Trophoblast cell (in vitro differentiated cells and primary cell): ENCODE data around the gene NUDT9. TPM values are rescaled to one million over a fixed set of nuclear protein-coding genes. Genes with fewer than 3 reads are reported as not detected.

Source experiments
- DNase-seq, 2 donors: peaks; one replicate each; pipeline ENCODE4 v3.0.0-alpha.2; 2016
- H2AFZ ChIP-seq: 2 replicates; pipeline ENCODE4 v1.6.1; 2013; ENCODE audit warnings: low read length, moderate library complexity, mild to moderate bottlenecking; ENCODE audit not compliant: insufficient read depth, poor library complexity
- H2AK5ac ChIP-seq: 2 replicates; pipeline ENCODE4 v1.6.1; 2013; ENCODE audit warnings: mild to moderate bottlenecking, low read length
- H2BK120ac ChIP-seq: 2 replicates; pipeline ENCODE4 v1.6.1; 2013; ENCODE audit warnings: low read length, mild to moderate bottlenecking, moderate library complexity; ENCODE audit not compliant: insufficient read depth, poor library complexity
- H2BK12ac ChIP-seq: 2 replicates; pipeline ENCODE4 v1.6.1; 2013; ENCODE audit warnings: mild to moderate bottlenecking, low read length, moderate library complexity
- H2BK5ac ChIP-seq: 2 replicates; pipeline ENCODE4 v1.6.1; 2013; ENCODE audit warnings: low read length, low read depth, moderate library complexity, mild to moderate bottlenecking; ENCODE audit not compliant: poor library complexity
- H3K14ac ChIP-seq: 2 replicates; pipeline ENCODE4 v1.6.1; 2013; ENCODE audit warnings: mild to moderate bottlenecking, low read length
- H3K18ac ChIP-seq: 2 replicates; pipeline ENCODE4 v1.6.1; 2013; ENCODE audit warnings: mild to moderate bottlenecking, low read length
- H3K23ac ChIP-seq: 2 replicates; pipeline ENCODE4 v1.6.1; 2013; ENCODE audit warnings: low read length
- H3K27ac ChIP-seq: 2 replicates; pipeline ENCODE4 v1.5.1; 2013; ENCODE audit warnings: low read depth, mild to moderate bottlenecking, inconsistent platforms, low read length, moderate library complexity
- H3K27me3 ChIP-seq: 2 replicates; pipeline ENCODE4 v1.6.1; 2013; ENCODE audit warnings: inconsistent platforms, mild to moderate bottlenecking, low read length, moderate library complexity; ENCODE audit not compliant: insufficient read depth
- H3K36me3 ChIP-seq, 2 experiments: 1 replicate in 1 of 2; 2 replicates in 1 of 2; pipeline ENCODE4 v1.6.1; 2013; ENCODE audit warnings: low read length in 2 of 2, mild to moderate bottlenecking in 2 of 2, moderate library complexity in 1 of 2; ENCODE audit not compliant: insufficient read depth in 2 of 2, control insufficient read depth in 1 of 2
- H3K4ac ChIP-seq: 2 replicates; pipeline ENCODE4 v1.6.1; 2013; ENCODE audit warnings: low read depth, mild to moderate bottlenecking, low read length, moderate library complexity
- H3K4me1 ChIP-seq, 2 experiments: 1 replicate in 1 of 2; 2 replicates in 1 of 2; pipeline ENCODE4 v1.6.1; 2013; ENCODE audit warnings: low read length in 2 of 2, mild to moderate bottlenecking in 2 of 2, moderate library complexity in 1 of 2; ENCODE audit not compliant: insufficient read depth in 2 of 2, control insufficient read depth in 1 of 2
- H3K4me2 ChIP-seq: 2 replicates; pipeline ENCODE4 v1.6.1; 2013; ENCODE audit warnings: inconsistent platforms, mild to moderate bottlenecking, low read length, moderate library complexity
- H3K4me3 ChIP-seq: 2 replicates; pipeline ENCODE4 v1.5.1; 2013; ENCODE audit warnings: mild to moderate bottlenecking, low read depth, low read length, inconsistent platforms
- H3K79me1 ChIP-seq: one replicate; pipeline ENCODE4 v1.6.1; 2013; ENCODE audit warnings: low read length
- H3K79me2 ChIP-seq: 2 replicates; pipeline ENCODE4 v1.6.1; 2013; ENCODE audit warnings: low read length, mild to moderate bottlenecking; ENCODE audit not compliant: control insufficient read depth, insufficient read depth, poor library complexity
- H3K9ac ChIP-seq: 2 replicates; pipeline ENCODE4 v1.6.1; 2013; ENCODE audit warnings: mild to moderate bottlenecking, low read length
- H3K9me3 ChIP-seq: 2 replicates; pipeline ENCODE4 v1.6.1; 2013; ENCODE audit warnings: low read depth, mild to moderate bottlenecking, control low read depth, inconsistent platforms, low read length; ENCODE audit not compliant: insufficient read depth
- H4K12ac ChIP-seq: 2 replicates; pipeline ENCODE4 v1.6.1; 2013; ENCODE audit warnings: low read depth, mild to moderate bottlenecking, low read length, moderate library complexity
- H4K8ac ChIP-seq: 2 replicates; pipeline ENCODE4 v1.6.1; 2013; ENCODE audit warnings: low read depth, mild to moderate bottlenecking, low read length, moderate library complexity
- H4K91ac ChIP-seq: one replicate; pipeline ENCODE4 v1.6.1; 2013; ENCODE audit warnings: low read depth, mild to moderate bottlenecking, low read length, moderate library complexity
- WGBS: extraction: QIAGEN DNeasy Blood & Tissue Kit; methylation state at CpG from one replicate; pipeline ENCODE4 v1.1.7; 2013; ENCODE audit warnings: missing lambda C conversion rate; ENCODE audit not compliant: insufficient read length, insufficient coverage; ENCODE audit errors: extremely low coverage; 5-methylcytosine and 5-hydroxymethylcytosine counted together
- polyA plus RNA-seq: library from polyadenylated mRNA; stranded (reverse); fragments of 200-250 nt; gene quantifications from 2 replicates; pipeline ENCODE4 v1.2.3, GENCODE V29; 2013

Gene NUDT9
- polyA plus RNA-seq, result 20.2 and 20.8 TPM in 2 replicates

- Histone ChIP-seq H3K79me2 (peaks cover 6% of the 10 kb centered on the region), H3K14ac (peak within 1 kb of the TSS; percentile 86), H2AK5ac (peak within 1 kb of the TSS; percentile 24), H3K4me2 (peak within 1 kb of the TSS; percentile 65), H3K18ac (peak within 1 kb of the TSS; percentile 91), H3K9ac (peak within 1 kb of the TSS; percentile 96), H3K23ac (no peak within 1 kb of the TSS), H3K79me1 (peaks cover 10% of the 10 kb centered on the region), H4K8ac (peak within 1 kb of the TSS; percentile 99), H3K36me3 (no peaks in the 10 kb centered on the region), H3K27me3 (no peaks in the 10 kb centered on the region), H3K4me1 (peaks cover 12 to 13% of the 10 kb centered on the region in 2 experiments), H3K4me3 (peak within 1 kb of the TSS; percentile 89), H4K12ac (peak within 1 kb of the TSS; percentile 92), H2BK12ac (no peak within 1 kb of the TSS), H2BK5ac (peak within 1 kb of the TSS; percentile 83), H3K27ac (peak within 1 kb of the TSS; percentile 89), H3K9me3 (no peaks in the 10 kb centered on the region), H2AFZ (peak within 1 kb of the TSS; percentile 74), H3K4ac (peak within 1 kb of the TSS; percentile 56), H2BK120ac (peak within 1 kb of the TSS; percentile 77), H4K91ac (peak within 1 kb of the TSS; percentile 79)
- no CpG with 5 or more reads among the region's 58 CpGs for WGBS
- peak; percentile 93 to 97 for DNase-seq
Observed at GRCh38 chr4:87422104-87423052, at the start of gene NUDT9. Gene NUDT9 (plus strand): TSS chr4:87422573. CDS start chr4:87422906, 333 bp downstream.

- Histone ChIP-seq H3K27me3 (no peaks in the 10 kb centered on the region), H3K4me2 (no peak overlapping the region), H3K4ac (no peak overlapping the region), H2BK5ac (no peak overlapping the region), H3K4me3 (no peak overlapping the region), H3K9ac (no peak overlapping the region), H3K79me1 (no peaks in the 10 kb centered on the region), H3K14ac (no peak overlapping the region), H3K9me3 (no peaks in the 10 kb centered on the region), H2BK120ac (no peak overlapping the region), H3K23ac (no peak overlapping the region), H4K12ac (no peak overlapping the region), H3K18ac (no peak overlapping the region), H2AK5ac (no peak overlapping the region), H2AFZ (no peak overlapping the region), H3K79me2 (no peaks in the 10 kb centered on the region), H4K8ac (no peak overlapping the region), H4K91ac (no peak overlapping the region), H3K36me3 (peaks cover 6 to 10% of the 10 kb centered on the region in 2 experiments), H2BK12ac (no peak overlapping the region), H3K27ac (no peak overlapping the region), H3K4me1 (no peaks in the 10 kb centered on the region)
- peak in 1 of 2 donors; percentile 60 for DNase-seq
- WGBS, result no CpG with 5 or more reads among the region's 4 CpGs
Observed at GRCh38 chr4:87375719-87376291, 46.6 kb upstream of the NUDT9 start.

GRCh38 chr4:87377816-87378215 is 44.6 kb upstream of the NUDT9 start:
- Histone ChIP-seq H3K4ac (no peak overlapping the region), H3K9ac (no peak overlapping the region), H3K27me3 (no peaks in the 10 kb centered on the region), H3K79me1 (no peaks in the 10 kb centered on the region), H3K4me1 (no peaks in the 10 kb centered on the region), H4K91ac (no peak overlapping the region), H4K12ac (no peak overlapping the region), H2BK12ac (no peak overlapping the region), H4K8ac (no peak overlapping the region), H3K36me3 (peaks cover 8 to 12% of the 10 kb centered on the region in 2 experiments), H3K27ac (no peak overlapping the region), H3K79me2 (no peaks in the 10 kb centered on the region), H3K9me3 (no peaks in the 10 kb centered on the region), H3K4me3 (no peak overlapping the region), H3K4me2 (no peak overlapping the region), H2AFZ (no peak overlapping the region), H2BK120ac (no peak overlapping the region), H3K23ac (no peak overlapping the region), H3K14ac (no peak overlapping the region), H2AK5ac (no peak overlapping the region), H3K18ac (no peak overlapping the region), H2BK5ac (no peak overlapping the region)
- WGBS, result no CpG with 5 or more reads among the region's 2 CpGs
- no peak for DNase-seq

GRCh38 chr4:87382116-87382515 is 40.3 kb upstream of the NUDT9 start:
- Histone ChIP-seq H3K4ac (no peak overlapping the region), H3K4me1 (no peaks in the 10 kb centered on the region), H2BK5ac (no peak overlapping the region), H3K14ac (no peak overlapping the region), H3K18ac (no peak overlapping the region), H3K79me2 (no peaks in the 10 kb centered on the region), H3K4me2 (no peak overlapping the region), H3K36me3 (peaks cover 2 to 4% of the 10 kb centered on the region in 2 experiments), H4K91ac (no peak overlapping the region), H3K79me1 (no peaks in the 10 kb centered on the region), H2AFZ (no peak overlapping the region), H3K4me3 (no peak overlapping the region), H2BK12ac (no peak overlapping the region), H3K9me3 (no peaks in the 10 kb centered on the region), H4K8ac (no peak overlapping the region), H4K12ac (no peak overlapping the region), H3K9ac (no peak overlapping the region), H2BK120ac (no peak overlapping the region), H3K23ac (no peak overlapping the region), H2AK5ac (no peak overlapping the region), H3K27me3 (no peaks in the 10 kb centered on the region), H3K27ac (no peak overlapping the region)
- DNase-seq, result no peak
- no CpG with 5 or more reads among the region's 2 CpGs for WGBS
